Kidney (tissue), 14 donors: ENCODE results near the gene CCDC141. TPM values are rescaled to one million over a fixed set of nuclear protein-coding genes. Genes with fewer than 3 reads are reported as not detected.

ENCODE experiments used
- DNase-seq, 5 donors: peaks; one replicate each; pipeline ENCODE4 v3.0.0-alpha.2; 2013 to 2020
- FAIRE-seq: peaks from 2 replicates; lab custom pipeline; 2012; peaks lifted over from hg19 to GRCh38; lab: Jason Lieb, UNC
- H3K27ac ChIP-seq, 2 donors: one replicate each; pipeline ENCODE4 v1.7.0; 2013; ENCODE audit warnings: low read depth in 2 of 2, low read length in 2 of 2, inconsistent platforms in 1 of 2
- H3K27me3 ChIP-seq: one replicate; pipeline ENCODE4 v1.7.1; 2013; ENCODE audit warnings: low read length, inconsistent platforms; ENCODE audit not compliant: control insufficient read depth, insufficient read depth
- H3K36me3 ChIP-seq, 3 donors: one replicate each; pipeline versions ENCODE4 v1.7.0 to v1.7.1; 2013; ENCODE audit warnings: low read length in 3 of 3, control low read depth in 1 of 3, inconsistent platforms in 1 of 3; ENCODE audit not compliant: insufficient read depth in 3 of 3, control insufficient read depth in 2 of 3
- H3K4me1 ChIP-seq, 3 donors: one replicate each; pipeline versions ENCODE4 v1.7.0 to v1.7.1; 2013; ENCODE audit warnings: low read length in 3 of 3, inconsistent platforms in 1 of 3, low read depth in 1 of 3; ENCODE audit not compliant: control insufficient read depth in 2 of 3, insufficient read depth in 2 of 3
- H3K4me3 ChIP-seq, 3 donors: one replicate each; pipeline versions ENCODE4 v1.7.0 to v1.8.1; 2013; ENCODE audit warnings: low read length in 3 of 3, control low read depth in 1 of 3, inconsistent platforms in 1 of 3
- H3K9ac ChIP-seq, 3 donors: one replicate each; pipeline versions ENCODE4 v1.7.0 to v1.7.1; 2013; ENCODE audit warnings: low read length in 3 of 3, control low read depth in 1 of 3, inconsistent platforms in 1 of 3
- H3K9me3 ChIP-seq, 3 donors: one replicate each; pipeline versions ENCODE4 v1.7.0 to v1.7.1; 2013; ENCODE audit warnings: low read length in 3 of 3, control low read depth in 1 of 3, inconsistent platforms in 1 of 3; ENCODE audit not compliant: control insufficient read depth in 2 of 3, insufficient read depth in 1 of 3
- intact Hi-C: fragments of 100-400 bp; cut with DNase I; formaldehyde crosslinking; loops from one replicate; pipeline ENCODE4 v1.11.1; 2022
- polyA plus RNA-seq: library from polyadenylated mRNA; stranded (reverse); fragments of 350-450 nt; fragmentation: Illumina TruSeq; extraction: RNeasy Lipid Tissue Mini Kit (QIAGEN cat#74804); gene quantifications from one replicate; pipeline ENCODE4 v1.2.3, GENCODE V29; 2014; ENCODE audit warnings: low read depth, low replicate concordance; ENCODE audit not compliant: insufficient read depth
- total RNA-seq: library from RNA; stranded (reverse); fragmentation: NEBNext Ultra II Directional; extraction: Animal tissue kit (Norgen Biotek cat#: 25700); gene quantifications from one replicate; pipeline ENCODE4 v1.2.1, GENCODE V29; 2021
- TF ChIP-seq, protein P1 (sequence below): IDR thresholded peaks from 3 replicates; pipeline ENCODE4 v1.5.1; 2012; ENCODE audit warnings: mild to moderate bottlenecking, moderate library complexity, borderline replicate concordance; ENCODE audit not compliant: insufficient read depth; ENCODE audit errors: extremely low read depth
- donor health status: control.
- donor health status: control.
- donor health status: control.
- donor health status: control.
- donor health status: control.
- donor health status: DM: yes; HTN: yes; CAD: no.
- donor health status: Normal renal cell carcinoma (clear cell type).

Gene CCDC141
- total and polyA plus RNA-seq, 2 donors from 2014 or later: 3.0 TPM; not detected in 1

DNA sequence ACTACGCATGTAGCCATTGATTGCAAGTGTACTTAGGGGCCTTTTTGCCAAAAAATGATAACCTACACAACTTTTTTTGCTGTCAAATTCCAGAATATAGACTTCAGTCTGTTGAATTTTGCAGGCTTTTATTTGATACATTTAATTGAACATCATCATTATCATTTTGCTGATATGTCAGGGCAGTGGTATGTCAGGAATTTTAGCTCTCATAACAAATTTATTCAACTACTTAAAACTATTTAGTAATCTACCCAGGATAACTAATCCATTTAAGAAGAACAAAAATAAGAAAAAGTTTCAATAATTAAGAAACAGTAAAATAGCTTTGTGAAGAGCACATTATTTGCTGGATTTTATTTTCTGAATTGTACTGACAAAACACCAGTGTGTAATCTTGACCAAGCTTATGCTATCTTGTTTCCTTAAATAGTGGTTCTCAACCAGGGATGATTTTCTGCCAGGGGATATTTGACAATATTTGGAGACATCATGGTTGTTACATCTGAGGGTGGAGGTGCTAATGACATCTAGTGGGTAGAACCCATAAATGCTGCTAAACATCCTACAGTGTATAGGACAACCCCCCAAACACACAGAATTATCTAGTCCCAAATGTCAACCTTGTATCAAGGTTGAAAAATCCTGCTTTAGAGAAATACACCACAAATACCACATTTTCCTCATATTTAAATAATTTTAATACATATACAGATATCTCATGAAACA, 230.6 kb downstream of the CCDC141 start:
- H3K27me3 ChIP-seq: no peaks in the 10 kb centered on the region
- H3K4me3 ChIP-seq: no peak overlapping the region
- intact Hi-C loops: no loop called here
- no peak overlapping the region for H3K9ac ChIP-seq
- TF ChIP-seq, protein P1, sequence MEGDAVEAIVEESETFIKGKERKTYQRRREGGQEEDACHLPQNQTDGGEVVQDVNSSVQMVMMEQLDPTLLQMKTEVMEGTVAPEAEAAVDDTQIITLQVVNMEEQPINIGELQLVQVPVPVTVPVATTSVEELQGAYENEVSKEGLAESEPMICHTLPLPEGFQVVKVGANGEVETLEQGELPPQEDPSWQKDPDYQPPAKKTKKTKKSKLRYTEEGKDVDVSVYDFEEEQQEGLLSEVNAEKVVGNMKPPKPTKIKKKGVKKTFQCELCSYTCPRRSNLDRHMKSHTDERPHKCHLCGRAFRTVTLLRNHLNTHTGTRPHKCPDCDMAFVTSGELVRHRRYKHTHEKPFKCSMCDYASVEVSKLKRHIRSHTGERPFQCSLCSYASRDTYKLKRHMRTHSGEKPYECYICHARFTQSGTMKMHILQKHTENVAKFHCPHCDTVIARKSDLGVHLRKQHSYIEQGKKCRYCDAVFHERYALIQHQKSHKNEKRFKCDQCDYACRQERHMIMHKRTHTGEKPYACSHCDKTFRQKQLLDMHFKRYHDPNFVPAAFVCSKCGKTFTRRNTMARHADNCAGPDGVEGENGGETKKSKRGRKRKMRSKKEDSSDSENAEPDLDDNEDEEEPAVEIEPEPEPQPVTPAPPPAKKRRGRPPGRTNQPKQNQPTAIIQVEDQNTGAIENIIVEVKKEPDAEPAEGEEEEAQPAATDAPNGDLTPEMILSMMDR: no peak
- H3K4me1 ChIP-seq: no peaks in the 10 kb centered on the region
- H3K36me3 ChIP-seq: no peaks in the 10 kb centered on the region
- no peaks in the 10 kb centered on the region for H3K9me3 ChIP-seq
- H3K27ac ChIP-seq: no peak overlapping the region
- no peak for FAIRE-seq
- no peak for DNase-seq

DNA sequence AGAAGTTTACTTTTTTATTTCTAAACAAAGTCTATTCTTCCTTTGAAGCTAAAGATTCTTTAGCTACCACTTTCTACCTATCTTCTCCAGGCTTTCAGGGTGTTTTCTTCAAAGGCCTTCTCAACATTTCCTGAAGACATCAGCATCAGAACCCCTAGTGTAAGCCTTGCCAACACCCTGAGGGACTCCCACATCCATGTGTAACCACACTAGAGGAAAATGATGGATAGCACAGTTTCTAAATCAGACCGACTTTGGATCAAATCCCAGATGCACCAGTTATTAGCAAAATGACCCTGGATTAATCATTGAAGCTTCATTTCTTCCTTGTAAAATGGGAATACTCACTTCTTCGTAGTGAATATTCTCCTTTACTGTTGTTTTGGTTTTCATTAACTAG, 238.0 kb downstream of the CCDC141 start:
- DNase-seq (no peak), FAIRE-seq (no peak)
- H3K9me3 ChIP-seq: peaks cover 0 to 2% (median 0%) of the 10 kb centered on the region in 3 donors
- intact Hi-C loops: no loop called here
- no peak overlapping the region for H3K27ac ChIP-seq
- no peaks in the 10 kb centered on the region for H3K36me3 ChIP-seq
- no peaks in the 10 kb centered on the region for H3K27me3 ChIP-seq
- no peaks in the 10 kb centered on the region for H3K4me1 ChIP-seq
- no peak overlapping the region for H3K9ac ChIP-seq
- TF ChIP-seq, protein P1: no peak
- H3K4me3 ChIP-seq: no peak overlapping the region

DNA sequence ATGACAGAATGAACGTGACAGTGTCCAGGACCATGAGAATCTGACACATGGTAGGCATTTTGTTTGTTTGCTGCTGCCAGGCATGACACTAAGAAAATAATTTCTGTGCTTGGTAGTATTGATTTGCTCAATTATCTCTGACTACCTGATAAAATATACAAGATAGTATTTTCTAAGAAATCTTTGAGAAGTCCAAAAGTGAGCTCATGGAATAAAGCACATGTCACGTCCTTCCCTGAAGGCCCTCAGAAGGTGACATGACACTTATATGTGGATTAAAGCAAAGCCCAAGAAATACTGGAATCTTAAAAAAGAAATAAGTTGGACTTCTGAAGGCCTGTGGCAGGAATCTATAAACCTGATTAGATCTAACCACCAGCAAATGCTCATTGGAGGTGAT, 238.9 kb downstream of the CCDC141 start:
- peaks cover 0 to 2% (median 0%) of the 10 kb centered on the region in 3 donors for H3K9me3 ChIP-seq
- no peak overlapping the region for H3K9ac ChIP-seq
- no peaks in the 10 kb centered on the region for H3K27me3 ChIP-seq
- no peak overlapping the region for H3K27ac ChIP-seq
- TF ChIP-seq, protein P1: no peak
- H3K36me3 ChIP-seq: no peaks in the 10 kb centered on the region
- H3K4me1 ChIP-seq: no peaks in the 10 kb centered on the region
- DNase-seq (no peak), FAIRE-seq (no peak)
- no peak overlapping the region for H3K4me3 ChIP-seq
- intact Hi-C loops: no loop called here
